HAP-1 (cell line): Measurements from ENCODE around the gene LTBR.

Experiments
- DNase-seq, 2 experiments: peaks; one replicate each; pipeline ENCODE4 v3.0.0-alpha.2; 2016 to 2020; ENCODE audit warnings: low spot score in 2 of 2
- H3K27me3 ChIP-seq: fragments of 250-450 bp; sonication (Bioruptor Pico); 2 replicates; pipeline ENCODE4 v1.5.1; 2020; ENCODE audit warnings: low read depth, mild to moderate bottlenecking, moderate library complexity
- H3K36me3 ChIP-seq: fragments of 250-450 bp; sonication (Bioruptor Pico); replicated peaks from 2 replicates; pipeline ENCODE4 v1.5.1; 2020; ENCODE audit warnings: mild to moderate bottlenecking
- H3K4me1 ChIP-seq: fragments of 250-450 bp; sonication (Bioruptor Pico); 2 replicates; pipeline ENCODE4 v1.5.1; 2020; ENCODE audit warnings: mild to moderate bottlenecking
- H3K4me3 ChIP-seq: fragments of 250-450 bp; sonication (Bioruptor Pico); 2 replicates; pipeline ENCODE4 v1.5.1; 2020; ENCODE audit warnings: mild to moderate bottlenecking, moderate library complexity
- H3K9me3 ChIP-seq: fragments of 250-450 bp; sonication (Bioruptor Pico); 2 replicates; pipeline ENCODE4 v1.5.1; 2020; ENCODE audit warnings: mild to moderate bottlenecking, moderate library complexity
- in situ Hi-C: fragments of 300-500 bp; cut with MboI; formaldehyde crosslinking; loops from 3 replicates; pipeline ENCODE4 v1.14.3; 2020; ENCODE audit warnings: low sequenced_read_pairs, inconsistent platforms, mixed read lengths

The LTBR gene

DNA sequence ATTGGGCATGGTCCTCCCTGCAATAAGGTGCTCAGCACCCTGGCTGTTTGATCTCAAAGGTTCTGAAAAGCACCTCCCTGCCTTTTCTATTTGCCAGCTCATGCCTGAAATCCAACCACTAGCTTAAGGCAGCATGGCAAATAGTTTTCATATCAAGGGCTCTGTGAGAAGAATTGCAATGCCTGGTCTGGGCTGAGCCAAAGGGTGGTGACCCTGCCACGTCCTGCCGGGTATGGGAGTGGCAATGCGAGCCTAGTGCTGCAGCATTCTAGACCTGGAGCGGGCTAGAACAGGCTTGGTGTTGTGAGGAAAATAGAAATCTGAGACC is 6.3 kb upstream of the LTBR start:
- no peak for DNase-seq
- in situ Hi-C loops: no loop called here
- peaks cover 2% of the 10 kb centered on the region for H3K4me1 ChIP-seq
- H3K9me3 ChIP-seq: no peaks in the 10 kb centered on the region
- H3K4me3 ChIP-seq: no peak overlapping the region
- no peaks in the 10 kb centered on the region for H3K36me3 ChIP-seq
- H3K27me3 ChIP-seq: no peaks in the 10 kb centered on the region

DNA sequence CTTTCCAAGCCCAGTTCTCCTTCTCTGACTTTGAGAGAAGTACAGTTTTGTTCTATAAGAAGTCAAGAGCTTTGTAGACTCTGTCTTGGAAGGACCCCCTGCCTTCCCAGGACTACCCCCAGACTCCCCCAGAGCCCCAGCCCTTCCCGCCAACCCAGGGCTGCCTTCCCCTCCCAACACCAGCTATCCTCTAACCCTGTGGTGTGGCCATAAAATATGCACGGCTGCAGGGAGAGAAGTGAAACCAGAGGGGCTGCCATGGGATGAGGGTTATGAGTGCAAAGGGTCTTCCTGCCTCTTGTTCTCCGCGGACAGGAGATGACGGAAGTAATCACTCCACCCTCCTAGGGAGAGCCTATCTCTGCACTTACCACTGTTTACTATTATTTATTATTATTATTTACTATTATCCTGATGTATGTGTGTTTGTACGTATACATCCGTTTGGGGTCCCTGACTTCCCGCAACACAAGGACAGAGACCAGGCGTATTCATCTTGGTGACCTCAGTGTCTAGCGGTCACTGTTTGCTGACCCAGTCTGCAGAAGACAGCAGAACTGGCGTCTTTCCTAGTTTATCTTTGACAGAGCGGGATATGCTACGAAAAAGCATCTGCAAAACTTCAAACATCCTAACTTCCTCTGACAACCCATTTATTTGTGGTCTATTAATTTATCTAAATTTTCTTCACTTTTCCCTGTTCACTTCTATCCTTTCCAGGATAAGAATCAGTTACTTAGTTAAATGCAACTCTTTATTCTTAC is 5.1 kb upstream of the LTBR start:
- no peaks in the 10 kb centered on the region for H3K4me1 ChIP-seq
- no peaks in the 10 kb centered on the region for H3K36me3 ChIP-seq
- DNase-seq: no peak
- no peaks in the 10 kb centered on the region for H3K9me3 ChIP-seq
- no peak overlapping the region for H3K4me3 ChIP-seq
- no peaks in the 10 kb centered on the region for H3K27me3 ChIP-seq
- in situ Hi-C loops: no loop called here

DNA sequence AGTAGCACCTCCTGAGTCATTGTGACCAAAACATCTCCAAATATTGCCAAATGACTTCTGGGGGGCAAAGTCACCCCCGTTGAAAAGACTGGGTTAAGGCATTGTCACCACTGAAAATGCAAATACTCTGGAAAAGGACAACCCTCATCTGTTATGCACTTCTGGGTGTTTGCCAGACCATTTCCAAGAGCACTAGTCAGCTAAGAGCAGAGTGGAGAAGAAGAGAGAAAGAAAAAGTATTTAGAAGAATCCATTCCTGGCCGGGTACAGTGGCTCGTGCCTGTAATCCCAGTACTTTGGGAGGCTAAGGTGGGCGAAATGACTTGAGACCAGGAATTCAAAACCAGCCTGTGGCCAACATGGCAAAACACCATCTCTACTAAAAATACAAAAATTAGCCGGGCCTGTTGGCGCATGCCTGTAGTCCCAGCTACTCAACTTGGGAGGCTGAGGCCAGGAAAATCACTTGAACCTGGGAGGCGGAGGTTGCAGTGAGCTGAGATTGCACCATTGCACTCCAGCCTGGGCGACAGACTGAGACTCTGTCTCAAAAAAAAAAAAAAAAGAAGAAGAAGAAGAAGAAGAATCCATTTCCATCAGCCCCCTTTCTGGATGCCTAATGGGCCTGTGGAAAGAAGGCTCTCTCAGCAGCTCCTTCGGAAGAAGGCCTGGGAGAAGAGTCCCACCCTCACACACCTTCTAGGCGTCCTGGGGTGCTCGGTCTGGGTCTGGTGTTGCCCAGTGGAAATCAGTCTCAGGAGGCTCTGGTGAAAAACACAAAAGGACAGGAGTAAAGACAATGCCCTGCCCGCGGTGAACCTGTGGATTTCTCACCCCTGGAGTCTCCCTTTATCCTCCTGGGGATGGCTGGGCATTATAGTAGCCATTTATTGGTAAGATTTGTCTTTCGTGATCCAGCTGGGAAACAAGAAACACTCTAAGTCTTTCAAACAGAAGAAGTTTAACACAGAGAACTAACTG is 3.5 kb upstream of the LTBR start:
- Histone ChIP-seq H3K36me3 (no peaks in the 10 kb centered on the region), H3K4me1 (no peaks in the 10 kb centered on the region), H3K27me3 (no peaks in the 10 kb centered on the region), H3K9me3 (no peaks in the 10 kb centered on the region), H3K4me3 (no peak overlapping the region)
- no peak for DNase-seq
- in situ Hi-C loops: no loop called here

DNA sequence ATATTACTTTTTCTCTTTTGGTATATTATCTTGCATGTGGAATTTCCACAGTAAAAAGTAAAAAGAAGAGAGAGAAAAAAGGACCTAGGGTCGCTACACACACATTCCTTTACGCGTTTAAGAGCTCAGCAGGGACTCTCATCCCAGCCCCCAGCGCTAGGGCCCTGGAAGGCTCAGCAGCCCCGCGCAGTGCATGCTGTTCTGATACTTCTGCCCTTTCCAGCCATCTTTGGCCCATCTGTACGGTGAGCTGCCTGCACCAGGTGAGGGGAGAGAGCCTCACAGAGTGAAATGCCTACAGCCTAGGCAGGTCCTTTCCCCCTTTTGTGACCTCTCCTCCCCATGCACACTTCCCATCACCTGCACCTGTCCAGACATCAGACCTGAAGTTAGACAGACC is 1.6 kb upstream of the LTBR start:
- no peaks in the 10 kb centered on the region for H3K36me3 ChIP-seq
- no peaks in the 10 kb centered on the region for H3K9me3 ChIP-seq
- no peaks in the 10 kb centered on the region for H3K4me1 ChIP-seq
- in situ Hi-C loops: no loop called here
- H3K4me3 ChIP-seq: no peak overlapping the region
- no peak for DNase-seq
- H3K27me3 ChIP-seq: no peaks in the 10 kb centered on the region

DNA sequence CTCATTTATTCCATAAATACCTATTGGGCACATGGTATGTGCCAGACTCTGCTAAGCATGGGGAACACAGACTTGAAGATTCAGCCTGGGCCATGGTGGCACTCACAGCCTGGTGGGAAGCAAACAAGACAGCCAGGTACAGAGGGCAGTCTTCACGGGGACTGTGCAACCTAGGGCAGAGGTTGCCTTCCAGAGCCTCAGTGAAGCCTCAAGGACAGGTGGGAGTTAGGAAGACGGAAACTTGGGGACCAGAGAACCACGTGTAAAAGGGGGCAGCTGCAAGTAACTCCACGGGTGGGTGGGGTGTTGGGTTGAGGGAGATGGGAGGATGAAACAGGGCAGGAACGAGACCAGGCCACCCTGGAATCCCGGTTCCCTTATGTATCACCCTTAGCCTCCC is 980 bp upstream of the LTBR start:
- in situ Hi-C loops: no loop called here
- Histone ChIP-seq H3K4me3 (no peak overlapping the region), H3K36me3 (no peaks in the 10 kb centered on the region), H3K27me3 (no peaks in the 10 kb centered on the region), H3K4me1 (no peaks in the 10 kb centered on the region), H3K9me3 (no peaks in the 10 kb centered on the region)
- DNase-seq: no peak

DNA sequence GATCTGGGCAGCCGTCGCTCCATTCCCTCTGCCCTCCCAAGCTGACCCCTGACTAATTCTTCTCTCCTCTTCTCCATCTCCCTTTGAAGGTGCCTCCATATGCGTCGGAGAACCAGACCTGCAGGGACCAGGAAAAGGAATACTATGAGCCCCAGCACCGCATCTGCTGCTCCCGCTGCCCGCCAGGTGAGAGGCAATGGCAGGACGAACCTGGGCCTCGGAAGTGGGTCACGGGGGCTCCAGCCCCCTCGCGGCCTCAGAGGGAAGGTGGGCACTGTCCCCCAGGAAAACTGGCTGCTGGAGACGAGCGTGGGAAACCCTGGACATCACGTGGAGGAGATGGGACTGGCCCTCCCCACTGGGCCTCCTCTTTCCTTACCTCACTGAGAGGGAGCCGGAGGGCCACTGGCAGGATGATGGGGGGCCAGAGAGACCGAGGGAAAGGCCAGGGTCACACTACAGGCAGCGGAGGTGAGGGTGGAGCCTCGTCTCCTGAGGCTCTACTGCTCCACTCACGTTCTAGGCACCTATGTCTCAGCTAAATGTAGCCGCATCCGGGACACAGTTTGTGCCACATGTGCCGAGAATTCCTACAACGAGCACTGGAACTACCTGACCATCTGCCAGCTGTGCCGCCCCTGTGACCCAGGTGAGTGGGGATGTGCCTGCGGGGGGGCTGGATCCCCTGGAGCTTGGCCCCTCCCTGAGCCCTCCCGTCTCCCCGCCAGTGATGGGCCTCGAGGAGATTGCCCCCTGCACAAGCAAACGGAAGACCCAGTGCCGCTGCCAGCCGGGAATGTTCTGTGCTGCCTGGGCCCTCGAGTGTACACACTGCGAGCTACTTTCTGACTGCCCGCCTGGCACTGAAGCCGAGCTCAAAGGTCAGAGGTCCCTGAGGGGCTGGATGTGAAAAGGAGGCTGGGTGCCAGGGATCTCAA is 806 bp downstream of the LTBR start:
- in situ Hi-C loops: no loop called here
- no peaks in the 10 kb centered on the region for H3K9me3 ChIP-seq
- DNase-seq: no peak
- no peaks in the 10 kb centered on the region for H3K4me1 ChIP-seq
- H3K27me3 ChIP-seq: no peaks in the 10 kb centered on the region
- no peaks in the 10 kb centered on the region for H3K36me3 ChIP-seq
- H3K4me3 ChIP-seq: peak overlapping the region; percentile 11; the same call in 1 of the 2 replicates

DNA sequence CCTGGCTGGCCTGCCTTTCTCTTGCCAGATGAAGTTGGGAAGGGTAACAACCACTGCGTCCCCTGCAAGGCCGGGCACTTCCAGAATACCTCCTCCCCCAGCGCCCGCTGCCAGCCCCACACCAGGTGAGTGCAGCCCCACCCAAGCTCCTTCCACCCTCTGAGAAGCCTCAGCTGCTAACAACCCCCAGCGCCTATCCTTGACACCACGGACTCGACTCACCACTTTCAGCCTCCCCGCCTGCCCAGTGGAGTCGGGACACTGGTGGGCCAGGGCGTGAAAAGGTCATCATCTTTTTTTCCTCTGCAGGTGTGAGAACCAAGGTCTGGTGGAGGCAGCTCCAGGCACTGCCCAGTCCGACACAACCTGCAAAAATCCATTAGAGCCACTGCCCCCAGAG is 2.1 kb downstream of the LTBR start:
- in situ Hi-C loops: no loop called here
- H3K4me3 ChIP-seq: no peak overlapping the region
- no peak for DNase-seq
- no peaks in the 10 kb centered on the region for H3K4me1 ChIP-seq
- H3K9me3 ChIP-seq: no peaks in the 10 kb centered on the region
- no peaks in the 10 kb centered on the region for H3K36me3 ChIP-seq
- no peaks in the 10 kb centered on the region for H3K27me3 ChIP-seq

DNA sequence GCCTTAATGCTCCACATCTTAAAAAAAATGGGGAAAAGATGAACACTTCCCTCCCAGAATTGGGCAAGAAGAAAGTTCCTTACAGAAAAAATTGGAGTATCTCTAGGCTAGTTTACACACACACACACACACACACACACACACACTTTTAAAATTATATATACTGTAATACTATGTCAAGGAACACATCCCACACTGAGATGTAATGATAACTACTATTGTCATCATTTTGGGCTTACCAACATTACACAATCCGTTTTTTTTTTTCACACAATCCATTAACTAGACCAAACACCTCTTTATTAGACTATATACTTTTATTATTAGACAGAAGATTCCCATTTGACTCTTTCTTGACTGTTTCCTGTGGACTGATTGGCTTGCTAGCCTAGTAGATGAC is 2.5 kb downstream of the LTBR start:
- no peak overlapping the region for H3K4me3 ChIP-seq

DNA sequence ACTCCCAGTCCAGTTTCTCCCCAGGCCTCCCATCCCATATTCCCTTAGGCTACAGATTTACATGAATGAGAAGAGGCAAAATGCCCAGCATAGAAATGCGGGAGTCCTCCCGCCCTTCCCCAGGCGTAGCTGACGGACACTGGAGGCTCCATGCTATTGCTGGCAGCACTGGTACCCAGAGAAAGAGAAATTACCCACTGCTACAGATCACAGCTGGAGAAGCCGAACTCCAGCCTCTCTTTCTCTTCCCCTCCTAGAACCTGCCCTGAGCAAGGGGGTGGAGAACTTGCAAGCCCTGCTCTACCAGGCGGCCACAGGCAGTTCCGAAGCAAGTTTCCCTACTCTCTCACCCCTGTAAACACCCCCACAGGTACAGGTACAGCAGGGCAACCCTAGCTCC is 3.6 kb downstream of the LTBR start:
- in situ Hi-C loops: no loop called here
- H3K4me3 ChIP-seq: no peak overlapping the region
- no peak for DNase-seq
- H3K9me3 ChIP-seq: no peaks in the 10 kb centered on the region
- no peaks in the 10 kb centered on the region for H3K27me3 ChIP-seq
- no peaks in the 10 kb centered on the region for H3K4me1 ChIP-seq
- H3K36me3 ChIP-seq: no peaks in the 10 kb centered on the region

More for the DNA sequence above, 2.5 kb downstream of the LTBR start:
- H3K27me3 ChIP-seq: no peaks in the 10 kb centered on the region
- H3K9me3 ChIP-seq: no peaks in the 10 kb centered on the region
- no peaks in the 10 kb centered on the region for H3K4me1 ChIP-seq
- no peak for DNase-seq
- in situ Hi-C loops: no loop called here
- H3K36me3 ChIP-seq: no peaks in the 10 kb centered on the region

DNA sequence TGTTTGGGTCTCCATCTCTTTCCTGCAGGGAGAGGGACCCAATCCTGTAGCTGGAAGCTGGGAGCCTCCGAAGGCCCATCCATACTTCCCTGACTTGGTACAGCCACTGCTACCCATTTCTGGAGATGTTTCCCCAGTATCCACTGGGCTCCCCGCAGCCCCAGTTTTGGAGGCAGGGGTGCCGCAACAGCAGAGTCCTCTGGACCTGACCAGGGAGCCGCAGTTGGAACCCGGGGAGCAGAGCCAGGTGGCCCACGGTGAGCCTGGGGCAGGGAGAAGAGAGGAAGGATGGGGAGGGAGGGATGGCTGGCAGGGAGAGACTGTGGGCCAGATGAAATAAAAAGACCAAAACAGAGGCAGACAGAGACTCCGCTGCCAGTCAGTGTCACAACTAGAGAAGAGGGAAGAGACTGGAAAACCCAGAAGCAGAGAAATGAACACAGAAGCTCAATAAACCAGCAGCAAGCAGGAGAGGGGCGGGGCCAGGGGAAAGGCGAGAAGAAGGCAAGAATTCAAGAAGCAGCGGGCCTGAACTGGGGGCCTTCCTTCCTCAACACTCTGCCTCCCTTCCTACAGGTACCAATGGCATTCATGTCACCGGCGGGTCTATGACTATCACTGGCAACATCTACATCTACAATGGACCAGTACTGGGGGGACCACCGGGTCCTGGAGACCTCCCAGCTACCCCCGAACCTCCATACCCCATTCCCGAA is 6.3 kb downstream of the LTBR start:
- no peaks in the 10 kb centered on the region for H3K36me3 ChIP-seq
- DNase-seq: no peak
- in situ Hi-C loops: no loop called here
- H3K4me3 ChIP-seq: no peak overlapping the region
- no peaks in the 10 kb centered on the region for H3K4me1 ChIP-seq
- no peaks in the 10 kb centered on the region for H3K9me3 ChIP-seq
- H3K27me3 ChIP-seq: no peaks in the 10 kb centered on the region

DNA sequence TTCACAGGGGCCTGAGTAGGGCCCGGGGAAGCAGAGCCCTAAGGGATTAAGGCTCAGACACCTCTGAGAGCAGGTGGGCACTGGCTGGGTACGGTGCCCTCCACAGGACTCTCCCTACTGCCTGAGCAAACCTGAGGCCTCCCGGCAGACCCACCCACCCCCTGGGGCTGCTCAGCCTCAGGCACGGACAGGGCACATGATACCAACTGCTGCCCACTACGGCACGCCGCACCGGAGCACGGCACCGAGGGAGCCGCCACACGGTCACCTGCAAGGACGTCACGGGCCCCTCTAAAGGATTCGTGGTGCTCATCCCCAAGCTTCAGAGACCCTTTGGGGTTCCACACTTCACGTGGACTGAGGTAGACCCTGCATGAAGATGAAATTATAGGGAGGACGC is 7.1 kb downstream of the LTBR start:
- in situ Hi-C loops: no loop called here
- H3K36me3 ChIP-seq: no peaks in the 10 kb centered on the region
- DNase-seq: no peak

DNA sequence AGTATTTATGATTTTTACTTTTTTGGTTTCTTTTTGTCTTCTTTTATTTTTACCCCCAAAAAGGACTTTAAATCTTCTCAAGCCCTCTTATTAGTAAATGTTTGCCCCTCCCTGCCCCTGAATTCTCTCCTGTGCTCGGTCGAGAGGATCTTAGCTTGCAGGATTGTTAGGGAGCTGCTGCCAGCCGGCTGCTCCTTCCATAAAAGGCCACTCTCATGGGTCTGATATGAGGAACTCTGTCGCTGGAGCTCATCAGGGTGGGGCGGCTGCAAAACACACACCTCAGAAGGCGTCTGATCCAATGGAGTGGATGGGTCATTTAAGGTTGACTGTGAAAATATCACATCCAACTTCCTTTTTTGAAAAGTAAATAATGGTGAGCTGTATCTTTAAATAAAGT is 8.5 kb downstream of the LTBR start:
- peaks cover 11% of the 10 kb centered on the region for H3K4me1 ChIP-seq
- DNase-seq: no peak
- H3K4me3 ChIP-seq: no peak overlapping the region
- H3K36me3 ChIP-seq: no peaks in the 10 kb centered on the region
- no peaks in the 10 kb centered on the region for H3K9me3 ChIP-seq
- in situ Hi-C loops: no loop called here
- H3K27me3 ChIP-seq: no peaks in the 10 kb centered on the region

More for the DNA sequence above, 7.1 kb downstream of the LTBR start:
- peaks cover 4% of the 10 kb centered on the region for H3K4me1 ChIP-seq
- no peaks in the 10 kb centered on the region for H3K27me3 ChIP-seq
- no peaks in the 10 kb centered on the region for H3K9me3 ChIP-seq
- no peak overlapping the region for H3K4me3 ChIP-seq

DNA sequence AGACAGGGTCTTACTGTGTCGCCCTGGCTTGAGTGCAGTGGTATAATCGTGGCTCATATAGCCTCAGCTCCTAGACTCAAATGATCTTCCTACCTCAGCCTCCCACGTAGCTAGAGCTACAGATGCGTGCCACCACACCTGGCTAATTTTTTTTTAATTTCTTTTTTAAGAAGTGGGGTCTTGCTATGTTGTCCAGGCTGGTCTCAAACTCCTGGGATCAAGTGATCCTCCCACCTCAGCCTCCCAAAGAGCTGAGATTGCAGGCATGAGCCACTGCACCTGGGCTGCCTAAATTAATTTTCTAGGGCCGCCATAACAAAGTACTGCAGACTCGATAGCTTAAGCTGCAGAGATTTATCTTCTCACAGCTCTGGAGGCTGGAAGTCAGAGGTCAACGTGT is 9.1 kb downstream of the LTBR start:
- Histone ChIP-seq H3K9me3 (no peaks in the 10 kb centered on the region), H3K27me3 (no peaks in the 10 kb centered on the region), H3K4me3 (no peak overlapping the region), H3K36me3 (no peaks in the 10 kb centered on the region), H3K4me1 (peaks cover 11% of the 10 kb centered on the region)
- in situ Hi-C loops: no loop called here
- no peak for DNase-seq
